Upper lobe of right lung (tissue), 1 donor: ENCODE measurements around the gene ZFP1. TPM values are rescaled to one million over a fixed set of nuclear protein-coding genes. Genes with fewer than 3 reads are reported as not detected.
"Not testable (repeated sequence)": the region's sequence is repeated elsewhere in the genome, so short reads cannot be mapped to it uniquely, and the experiment has no call there.

Experiments
- ATAC-seq: fragments of 200-7000 bp; cut with Tn5 transposase; one replicate; pipeline ENCODE4 v1.9.1; 2020; ENCODE audit warnings: mild to moderate bottlenecking, moderate library complexity
- DNase-seq: peaks from one replicate; pipeline ENCODE4 v3.0.0-alpha.2; 2020
- H3K27ac ChIP-seq: fragments of 200-600 bp; one replicate; pipeline ENCODE4 v1.8.0; 2022
- H3K27me3 ChIP-seq: fragments of 200-600 bp; one replicate; pipeline ENCODE4 v1.8.0; 2022; ENCODE audit warnings: mild to moderate bottlenecking
- H3K36me3 ChIP-seq: fragments of 200-600 bp; one replicate; pipeline ENCODE4 v1.8.0; 2022
- H3K4me1 ChIP-seq: fragments of 200-600 bp; one replicate; pipeline ENCODE4 v1.8.0; 2022
- H3K4me3 ChIP-seq: fragments of 200-600 bp; one replicate; pipeline ENCODE4 v1.8.0; 2022; ENCODE audit warnings: mild to moderate bottlenecking
- H3K9me3 ChIP-seq: fragments of 200-600 bp; one replicate; pipeline ENCODE4 v1.8.0; 2022
- intact Hi-C: fragments of 100-400 bp; cut with DNase I; formaldehyde crosslinking; loops from one replicate; pipeline ENCODE4 v1.11.0; 2022
- total RNA-seq: library from RNA; stranded (reverse); fragmentation: NEBNext Ultra II Directional; extraction: Animal tissue kit (Norgen Biotek cat#: 25700); gene quantifications from one replicate; pipeline ENCODE4 v1.2.1, GENCODE V29; 2021
- TF ChIP-seq, protein P1 (sequence below): fragments of 200-600 bp; IDR thresholded peaks from one replicate; pipeline ENCODE4 v1.8.0; 2022; ENCODE audit warnings: antibody characterized with exemption
- donor health status: DM: no; HTN: yes; CAD: no; lungs with severe emphysema.

Gene ZFP1
- total RNA-seq, 1 donor from 2014 or later = 9.8 TPM

DNA sequence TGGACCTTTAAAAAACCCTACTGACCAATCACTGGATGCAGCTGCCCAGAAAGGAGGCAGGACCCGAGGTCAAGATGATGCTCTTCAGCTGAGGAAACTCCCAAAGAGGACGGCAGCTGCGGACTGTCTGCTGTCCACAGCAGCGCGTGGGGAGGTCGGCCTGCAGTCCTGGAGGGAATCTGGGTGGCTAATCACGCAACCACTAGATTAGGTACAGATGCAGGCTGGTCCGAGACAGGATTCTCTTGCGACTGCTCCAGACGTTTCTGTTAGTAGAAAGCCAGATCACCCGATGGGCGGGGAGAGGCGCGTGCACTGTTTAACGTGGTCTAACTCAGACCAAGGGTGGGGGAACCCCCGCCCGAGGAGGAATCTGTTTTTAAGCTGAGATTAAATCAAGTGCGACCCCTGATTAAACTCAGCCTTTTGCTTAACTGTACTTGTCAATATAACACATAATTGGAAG lies 49.8 kb downstream of the ZFP1 start:
- H3K9me3 ChIP-seq = no peaks in the 10 kb centered on the region
- no peak for ATAC-seq
- TF ChIP-seq, protein P1, sequence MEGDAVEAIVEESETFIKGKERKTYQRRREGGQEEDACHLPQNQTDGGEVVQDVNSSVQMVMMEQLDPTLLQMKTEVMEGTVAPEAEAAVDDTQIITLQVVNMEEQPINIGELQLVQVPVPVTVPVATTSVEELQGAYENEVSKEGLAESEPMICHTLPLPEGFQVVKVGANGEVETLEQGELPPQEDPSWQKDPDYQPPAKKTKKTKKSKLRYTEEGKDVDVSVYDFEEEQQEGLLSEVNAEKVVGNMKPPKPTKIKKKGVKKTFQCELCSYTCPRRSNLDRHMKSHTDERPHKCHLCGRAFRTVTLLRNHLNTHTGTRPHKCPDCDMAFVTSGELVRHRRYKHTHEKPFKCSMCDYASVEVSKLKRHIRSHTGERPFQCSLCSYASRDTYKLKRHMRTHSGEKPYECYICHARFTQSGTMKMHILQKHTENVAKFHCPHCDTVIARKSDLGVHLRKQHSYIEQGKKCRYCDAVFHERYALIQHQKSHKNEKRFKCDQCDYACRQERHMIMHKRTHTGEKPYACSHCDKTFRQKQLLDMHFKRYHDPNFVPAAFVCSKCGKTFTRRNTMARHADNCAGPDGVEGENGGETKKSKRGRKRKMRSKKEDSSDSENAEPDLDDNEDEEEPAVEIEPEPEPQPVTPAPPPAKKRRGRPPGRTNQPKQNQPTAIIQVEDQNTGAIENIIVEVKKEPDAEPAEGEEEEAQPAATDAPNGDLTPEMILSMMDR = no peak
- no peaks in the 10 kb centered on the region for H3K27me3 ChIP-seq
- peak; percentile 58 for DNase-seq
- H3K36me3 ChIP-seq = no peaks in the 10 kb centered on the region
- no peaks in the 10 kb centered on the region for H3K4me1 ChIP-seq
- H3K27ac ChIP-seq = no peak overlapping the region
- intact Hi-C loops = no loop called here
- no peak overlapping the region for H3K4me3 ChIP-seq

DNA sequence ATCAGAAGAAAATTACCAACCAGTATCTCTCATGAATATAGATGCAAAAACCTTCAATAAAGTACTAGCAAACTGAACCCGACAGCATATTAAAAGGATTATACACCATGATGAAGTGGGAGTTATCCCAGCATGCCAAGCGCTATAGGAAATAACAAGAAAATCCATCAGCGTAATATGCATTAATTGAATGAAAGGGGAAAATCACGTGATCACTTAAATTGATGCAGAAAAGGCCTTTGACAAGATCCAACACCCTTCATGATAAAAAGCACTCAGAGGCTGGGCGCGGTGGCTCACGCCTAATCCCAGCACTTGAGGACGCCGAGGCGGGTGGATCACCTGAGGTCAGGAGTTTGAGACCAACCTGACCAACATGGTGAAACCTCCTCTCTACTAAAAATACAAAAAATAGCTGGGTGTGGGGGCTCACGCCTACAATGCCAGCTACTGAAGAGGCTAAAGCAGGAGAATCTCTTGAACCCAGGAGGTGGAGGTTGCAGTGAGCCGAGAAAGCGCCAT lies 53.8 kb downstream of the ZFP1 start:
- H3K27me3 ChIP-seq = no peaks in the 10 kb centered on the region
- no peaks in the 10 kb centered on the region for H3K9me3 ChIP-seq
- H3K4me3 ChIP-seq = no peak overlapping the region
- intact Hi-C loops = no loop called here
- peak; percentile 32 for DNase-seq
- ATAC-seq = no peak
- no peaks in the 10 kb centered on the region for H3K36me3 ChIP-seq
- TF ChIP-seq, protein P1 = no peak
- H3K4me1 ChIP-seq = no peaks in the 10 kb centered on the region
- H3K27ac ChIP-seq = no peak overlapping the region

DNA sequence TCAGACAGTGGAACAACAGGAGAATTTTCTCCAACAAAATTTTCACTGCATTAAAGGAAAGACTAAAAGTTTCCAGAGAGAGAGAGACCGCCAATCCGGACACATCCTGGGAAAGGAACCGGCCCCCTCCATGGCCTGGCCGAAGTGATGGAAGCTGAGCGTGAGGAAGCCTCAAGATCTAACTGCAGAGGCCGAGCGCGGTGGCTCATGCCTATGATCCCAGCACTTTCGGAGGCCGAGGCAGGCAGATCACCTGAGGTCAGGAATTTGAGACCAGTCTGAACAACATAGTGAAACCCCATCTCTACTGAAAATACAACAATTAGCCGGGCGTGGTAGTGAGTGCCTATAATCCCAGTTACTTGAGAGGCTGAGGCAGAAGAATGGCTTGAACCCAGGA lies 54.8 kb downstream of the ZFP1 start:
- DNase-seq (peak; percentile 44), ATAC-seq (no peak)
- no peaks in the 10 kb centered on the region for H3K4me1 ChIP-seq
- intact Hi-C loops = no loop called here
- TF ChIP-seq, protein P1 = no peak
- H3K4me3 ChIP-seq = no peak overlapping the region
- no peaks in the 10 kb centered on the region for H3K36me3 ChIP-seq
- H3K27me3 ChIP-seq = no peaks in the 10 kb centered on the region
- no peaks in the 10 kb centered on the region for H3K9me3 ChIP-seq
- no peak overlapping the region for H3K27ac ChIP-seq

DNA sequence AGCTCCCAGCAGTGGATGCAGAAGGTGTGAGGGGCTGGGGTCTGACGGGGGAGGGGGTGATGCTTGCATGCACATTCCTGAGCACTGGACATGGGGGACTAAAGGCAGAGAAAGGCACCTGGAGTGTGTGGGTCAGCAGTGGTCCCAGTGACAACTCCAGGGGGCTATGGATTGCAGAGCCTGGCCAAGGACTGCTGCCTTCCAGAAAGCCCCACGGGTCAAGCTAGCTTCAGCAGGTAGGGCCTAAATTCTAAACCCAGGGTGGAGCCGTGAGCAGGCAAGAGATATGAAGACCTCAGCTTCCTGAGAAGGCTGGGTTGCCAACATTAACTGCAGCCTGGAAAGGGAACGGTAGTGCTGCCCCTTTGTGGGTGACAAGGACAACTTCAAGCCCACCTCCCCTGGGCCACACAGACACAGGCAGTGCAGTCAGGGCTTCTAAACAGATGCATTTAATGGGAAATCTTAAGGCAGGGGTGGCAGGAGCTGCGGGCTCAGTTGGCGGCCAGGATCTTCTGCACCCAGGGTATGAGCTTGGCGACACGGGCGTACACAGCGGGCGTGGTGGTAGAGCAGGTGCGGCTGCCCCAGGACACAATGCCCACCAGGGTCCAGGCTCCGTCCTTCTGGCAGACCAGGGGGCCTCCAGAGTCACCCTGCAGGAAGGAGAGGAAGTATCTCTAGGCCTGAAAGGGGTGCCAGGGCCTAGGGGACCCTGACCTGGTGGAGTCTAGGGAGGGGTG lies 55.5 kb downstream of the ZFP1 start:
- peak; percentile 61 for DNase-seq
- TF ChIP-seq, protein P1 = no peak
- intact Hi-C loops = no loop called here
- Histone ChIP-seq H3K9me3 (no peaks in the 10 kb centered on the region), H3K4me1 (no peaks in the 10 kb centered on the region), H3K36me3 (no peaks in the 10 kb centered on the region), H3K4me3 (no peak overlapping the region), H3K27me3 (no peaks in the 10 kb centered on the region), H3K27ac (no peak overlapping the region)
- no peak for ATAC-seq

DNA sequence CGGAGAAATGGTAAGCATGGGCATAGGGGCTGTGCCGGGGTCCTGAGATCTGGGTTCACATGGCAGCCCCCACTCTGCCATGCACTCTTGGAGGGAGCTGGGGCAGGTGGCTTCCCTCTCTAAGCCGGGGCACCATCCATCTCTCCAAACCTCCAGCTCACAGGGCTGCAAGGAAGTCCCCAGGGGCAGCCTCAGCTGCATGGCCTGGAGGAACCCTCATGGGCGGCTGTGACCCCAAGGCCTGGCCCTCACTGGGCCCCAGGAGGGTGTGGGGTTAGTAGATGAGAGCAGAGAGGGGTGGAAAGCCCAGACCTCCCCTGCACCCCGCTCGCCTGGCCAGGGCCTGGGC lies 56.1 kb downstream of the ZFP1 start:
- Histone ChIP-seq H3K36me3 (no peaks in the 10 kb centered on the region), H3K9me3 (no peaks in the 10 kb centered on the region), H3K4me3 (no peak overlapping the region), H3K4me1 (no peaks in the 10 kb centered on the region), H3K27me3 (no peaks in the 10 kb centered on the region), H3K27ac (no peak overlapping the region)
- ATAC-seq (no peak), DNase-seq (no peak)
- intact Hi-C loops = no loop called here
- TF ChIP-seq, protein P1 = no peak

- ATAC-seq, H3K9me3 ChIP-seq, DNase-seq, H3K27ac ChIP-seq, H3K36me3 ChIP-seq, H3K4me3 ChIP-seq, intact Hi-C loops, H3K4me1 ChIP-seq, H3K27me3 ChIP-seq: not testable (repeated sequence)
Observed at GRCh38 chr16:75204905-75205304, 56.6 kb downstream of the ZFP1 start.

GRCh38 chr16:75205438-75205837 lies 57.1 kb downstream of the ZFP1 start:
- H3K27me3 ChIP-seq, H3K27ac ChIP-seq, H3K4me1 ChIP-seq, ATAC-seq, intact Hi-C loops, H3K36me3 ChIP-seq, DNase-seq, H3K9me3 ChIP-seq, H3K4me3 ChIP-seq: not testable (repeated sequence)

GRCh38 chr16:75205961-75206748 lies 57.8 kb downstream of the ZFP1 start:
- ATAC-seq = peak; percentile 2
- intact Hi-C loops = loop anchor here (2.0 kb wide), 1 partner anchor 19 kb away; no protein-coding TSS in a partner anchor
- H3K36me3 ChIP-seq, H3K9me3 ChIP-seq, H3K27me3 ChIP-seq, H3K27ac ChIP-seq, DNase-seq, H3K4me3 ChIP-seq, H3K4me1 ChIP-seq: not testable (repeated sequence)
